Activated T-cell treated with anti-CD3 and anti-CD28 coated beads, Interleukin-2, amount 50 U/mL, for 48 hours (primary cell): ENCODE measurements around the gene FCAR.
"Not testable (repeated sequence)": the region's sequence is repeated elsewhere in the genome, so short reads cannot be mapped to it uniquely, and the experiment has no call there.

Experiments used
- DNase-seq, 2 experiments: peaks; one replicate each; pipeline ENCODE4 v3.0.0-alpha.2; 2020

Gene FCAR

GRCh38 chr19:54896036-54896435, 22.0 kb downstream of the FCAR start:
- no peak for DNase-seq

- DNase-seq: not testable (repeated sequence)
Observed at GRCh38 chr19:54898685-54899084, 24.6 kb downstream of the FCAR start.

- DNase-seq: not testable (repeated sequence)
Observed at GRCh38 chr19:54899646-54900045, 25.6 kb downstream of the FCAR start.

GRCh38 chr19:54901153-54901552, 27.1 kb downstream of the FCAR start:
- DNase-seq: not testable (repeated sequence)

GRCh38 chr19:54902061-54902460, 28.0 kb downstream of the FCAR start:
- DNase-seq: no peak

GRCh38 chr19:54903303-54903702, 29.3 kb downstream of the FCAR start:
- no peak for DNase-seq

GRCh38 chr19:54904261-54904660, 30.2 kb downstream of the FCAR start:
- not testable (repeated sequence) for DNase-seq

GRCh38 chr19:54905421-54905802, 31.4 kb downstream of the FCAR start:
- no peak for DNase-seq

- DNase-seq: peak in 1 of 2 experiments; percentile 25
Observed at GRCh38 chr19:54905803-54906511, 31.9 kb downstream of the FCAR start, which contains the start of gene NCR1. TSS of gene NCR1 (plus strand) at chr19:54906148. CDS start at chr19:54906188, 40 bp downstream.

- no peak for DNase-seq
Observed at GRCh38 chr19:54906819-54907218, 32.8 kb downstream of the FCAR start.

GRCh38 chr19:54907899-54908298, 33.9 kb downstream of the FCAR start:
- not testable (repeated sequence) for DNase-seq

GRCh38 chr19:54916822-54917221, 42.8 kb downstream of the FCAR start:
- DNase-seq: no peak

GRCh38 chr19:54918499-54918898, 44.5 kb downstream of the FCAR start:
- no peak for DNase-seq

GRCh38 chr19:54919646-54920563, 45.9 kb downstream of the FCAR start:
- peak in 1 of 2 experiments; percentile 29 for DNase-seq

GRCh38 chr19:54921082-54921481, 47.0 kb downstream of the FCAR start:
- no peak for DNase-seq

GRCh38 chr19:54923276-54923675, 49.2 kb downstream of the FCAR start:
- no peak for DNase-seq

- no peak for DNase-seq
Observed at GRCh38 chr19:54928299-54928698, 54.3 kb downstream of the FCAR start.

GRCh38 chr19:54937926-54938325, 63.9 kb downstream of the FCAR start:
- peak in 1 of 2 experiments; percentile 17 for DNase-seq

- no peak for DNase-seq
Observed at GRCh38 chr19:54938906-54939305, 64.9 kb downstream of the FCAR start.

GRCh38 chr19:54939538-54939937, 65.5 kb downstream of the FCAR start:
- not testable (repeated sequence) for DNase-seq
